Epidermal melanocyte (primary cell): Measurements from ENCODE around the gene WDSUB1.

ENCODE experiments used
- DNase-seq: peaks from one replicate; pipeline ENCODE4 v3.0.0; 2011; ENCODE audit warnings: low spot score; ENCODE audit not compliant: insufficient read length

Gene WDSUB1

DNA sequence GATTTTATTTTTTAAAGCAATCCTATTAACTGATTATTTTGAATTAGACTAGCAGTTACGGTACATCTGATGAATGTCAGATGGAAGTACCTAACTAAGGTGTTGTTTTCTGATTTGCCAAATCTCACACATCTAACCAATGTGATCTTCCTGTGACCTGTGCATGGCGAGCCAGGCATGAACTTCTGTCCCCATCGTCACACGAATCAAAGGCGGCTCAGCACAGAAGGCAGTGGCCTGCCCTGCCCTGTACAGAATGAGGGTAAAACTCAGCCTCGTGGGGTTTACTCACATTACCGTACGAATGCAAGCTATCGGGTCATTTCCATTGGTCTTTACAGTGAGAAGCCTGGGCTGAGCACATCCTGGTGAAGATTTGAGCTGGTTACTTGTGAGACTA is 87.3 kb downstream of the WDSUB1 start:
- DNase-seq, result no peak

- DNase-seq, result no peak
Measured at GRCh38 chr2:159196393-159196925, 90.0 kb downstream of the WDSUB1 start.

GRCh38 chr2:159195697-159196096 is 90.8 kb downstream of the WDSUB1 start:
- no peak for DNase-seq

DNA sequence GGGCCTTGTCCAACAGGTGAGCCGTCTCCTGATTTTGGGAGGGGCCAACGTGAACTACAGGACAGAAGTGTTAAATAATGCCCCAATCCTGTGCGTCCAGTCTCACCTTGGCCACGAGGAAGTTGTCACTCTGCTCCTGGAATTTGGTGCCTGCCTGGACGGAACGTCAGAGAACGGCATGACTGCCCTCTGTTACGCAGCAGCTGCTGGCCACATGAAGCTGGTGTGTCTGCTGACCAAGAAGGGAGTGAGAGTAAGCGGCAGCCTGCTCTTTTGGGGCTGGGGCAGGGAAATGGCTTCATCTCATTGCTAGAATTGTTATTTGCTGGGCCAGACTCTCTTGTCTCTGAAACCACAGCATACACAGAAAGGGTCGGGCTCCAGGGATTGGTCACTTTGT is 92.3 kb downstream of the WDSUB1 start:
- no peak for DNase-seq

DNA sequence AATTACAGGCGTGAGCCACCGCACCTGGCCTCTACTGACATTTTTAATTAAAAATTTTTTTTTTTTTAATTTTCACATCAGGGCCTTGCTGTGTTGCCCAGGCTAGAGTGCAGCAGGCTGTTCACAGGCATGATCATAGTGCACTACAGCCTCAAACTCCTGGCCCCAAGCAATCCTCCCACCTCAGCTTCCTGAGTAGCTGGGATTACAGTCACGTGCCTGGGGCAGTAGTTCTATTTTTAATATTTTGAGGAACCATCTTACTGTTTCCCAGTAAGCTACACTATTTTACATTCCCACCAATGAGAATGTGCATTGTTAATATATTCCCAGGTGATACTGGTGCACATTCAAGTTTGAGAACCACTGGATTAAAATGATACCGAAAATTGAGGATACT is 92.7 kb downstream of the WDSUB1 start:
- DNase-seq, result no peak

- no peak for DNase-seq
Measured at GRCh38 chr2:159192371-159192918, 94.1 kb downstream of the WDSUB1 start.

GRCh38 chr2:159188449-159188848 is 98.1 kb downstream of the WDSUB1 start:
- no peak for DNase-seq

DNA sequence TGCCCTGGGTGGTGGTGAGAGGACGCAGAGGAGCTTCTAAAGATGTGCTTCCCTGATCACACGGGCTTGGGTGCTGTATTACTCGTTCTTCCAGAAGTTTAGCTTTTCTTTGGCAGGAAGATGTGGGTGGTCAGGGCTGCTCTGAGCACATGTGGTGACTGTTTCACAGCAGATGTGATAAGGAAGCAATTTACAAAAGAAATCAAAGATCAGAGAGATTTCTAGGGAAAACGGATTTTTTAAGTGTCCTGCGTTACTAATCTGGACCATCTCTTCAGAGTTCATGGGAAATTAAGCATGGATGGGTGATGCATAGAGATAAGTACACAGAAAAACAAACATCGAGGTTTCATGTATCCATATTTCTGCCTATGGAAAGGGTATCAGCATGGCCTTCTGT is 99.4 kb downstream of the WDSUB1 start:
- DNase-seq, result no peak

DNA sequence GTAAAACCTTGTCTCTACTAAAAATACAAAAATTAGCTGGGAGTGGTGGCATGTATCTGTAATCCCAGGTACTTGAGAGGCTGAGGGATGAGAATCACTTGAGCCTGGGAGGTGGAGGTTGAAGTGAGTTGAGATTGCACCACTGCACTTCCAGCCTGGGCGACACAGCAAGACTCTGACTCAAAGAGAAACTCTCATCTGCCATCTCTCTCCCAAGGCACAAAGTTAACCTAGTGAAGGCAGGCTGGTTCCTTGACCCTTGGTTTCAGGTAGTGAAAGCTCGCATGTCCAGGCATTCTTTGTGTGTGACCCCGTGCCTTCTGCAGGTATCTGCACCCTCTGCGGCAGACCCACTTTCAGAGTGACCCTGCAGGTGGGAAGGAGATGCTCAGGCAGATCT is 100.0 kb downstream of the WDSUB1 start:
- DNase-seq, result no peak
